Osteoblast (primary cell): ENCODE data around the gene NLGN1. TPM values are rescaled to one million over a fixed set of nuclear protein-coding genes. Genes with fewer than 3 reads are reported as not detected.

Source experiments
- DNase-seq: peaks from one replicate; pipeline ENCODE4 v3.0.0; 2011; ENCODE audit warnings: low spot score, mixed read lengths; ENCODE audit not compliant: insufficient read length; ENCODE audit errors: missing footprints
- H2AFZ ChIP-seq: 2 replicates; pipeline ENCODE4 v1.6.0; 2011; ENCODE audit warnings: mild to moderate bottlenecking, low read length
- H3K27ac ChIP-seq: 2 replicates; pipeline ENCODE4 v1.5.1; 2011; ENCODE audit warnings: mild to moderate bottlenecking, low read depth, low read length, moderate library complexity
- H3K27me3 ChIP-seq: 2 replicates; pipeline ENCODE4 v1.6.0; 2012; ENCODE audit warnings: mild to moderate bottlenecking, control low read depth, inconsistent platforms, low read length, moderate library complexity; ENCODE audit not compliant: insufficient read depth
- H3K36me3 ChIP-seq: 2 replicates; pipeline ENCODE4 v1.5.1; 2011; ENCODE audit warnings: mild to moderate bottlenecking, low read length, control low read depth, moderate library complexity; ENCODE audit not compliant: insufficient read depth
- H3K4me1 ChIP-seq: 2 replicates; pipeline ENCODE4 v1.5.1; 2011; ENCODE audit warnings: mild to moderate bottlenecking, low read length, control low read depth, moderate library complexity; ENCODE audit not compliant: insufficient read depth
- H3K4me2 ChIP-seq: 2 replicates; pipeline ENCODE4 v1.6.0; 2011; ENCODE audit warnings: mild to moderate bottlenecking, low read length; ENCODE audit not compliant: insufficient read depth
- H3K4me3 ChIP-seq: fragments of 200-600 bp; sonication (generic); 3 replicates; pipeline ENCODE4 v1.5.1; 2012; ENCODE audit warnings: mild to moderate bottlenecking, low read length, inconsistent platforms; ENCODE audit not compliant: insufficient read depth
- H3K79me2 ChIP-seq: 2 replicates; pipeline ENCODE4 v1.6.0; 2012; ENCODE audit warnings: mild to moderate bottlenecking, low read length, control low read depth, inconsistent platforms; ENCODE audit not compliant: insufficient read depth
- H3K9me3 ChIP-seq: 2 replicates; pipeline ENCODE4 v1.5.1; 2011; ENCODE audit warnings: low read depth, low read length, control low read depth
- H4K20me1 ChIP-seq: 2 replicates; pipeline ENCODE4 v1.6.0; 2012; ENCODE audit warnings: mild to moderate bottlenecking, low read length, control low read depth; ENCODE audit not compliant: insufficient read depth
- total RNA-seq: library from RNA; depleted of rRNA; stranded (reverse); fragments of >200 nt; gene quantifications from 2 replicates; pipeline ENCODE4 v1.2.3, GENCODE V29; 2012
- TF ChIP-seq, protein P1 (sequence below): IDR thresholded peaks from 2 replicates; pipeline ENCODE4 v1.5.1; 2011; ENCODE audit warnings: mild to moderate bottlenecking, low read depth, low read length, moderate library complexity; ENCODE audit errors: extremely low read depth

Gene NLGN1
- total RNA-seq, 1 donor: 9.0 TPM

DNA sequence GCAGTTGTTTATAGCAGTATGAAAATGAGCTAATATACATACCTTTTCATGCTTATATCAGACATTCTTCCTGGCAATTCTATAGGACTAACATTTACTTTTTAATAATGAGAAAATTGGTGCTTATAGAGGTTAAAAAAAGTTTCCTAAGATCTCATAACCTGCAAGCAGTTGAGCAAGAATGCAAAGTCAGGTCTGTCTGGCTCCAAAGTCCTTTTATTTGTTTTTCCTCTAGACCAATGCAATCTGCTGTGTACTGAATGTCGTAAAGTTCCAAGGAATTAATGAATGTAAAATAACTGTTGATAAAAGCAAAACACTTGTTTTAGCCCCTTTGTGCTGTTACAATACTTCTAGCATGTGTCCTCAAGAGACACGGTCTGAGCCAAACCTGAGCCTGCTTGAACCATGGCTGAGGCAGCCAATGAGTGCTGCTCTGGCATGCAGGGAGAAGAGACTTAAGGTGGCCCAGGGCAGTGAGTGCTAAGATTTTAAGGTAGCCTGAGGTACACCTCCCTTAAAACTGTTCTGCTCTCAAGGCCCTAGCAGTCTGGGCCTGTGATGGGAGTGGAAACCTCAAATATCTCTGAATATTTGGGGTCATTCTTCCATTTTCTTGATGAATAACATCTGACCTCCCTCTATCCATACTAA, 906.5 kb downstream of the NLGN1 start:
- Histone ChIP-seq H3K4me2 (no peak overlapping the region), H3K4me1 (no peaks in the 10 kb centered on the region), H3K9me3 (no peaks in the 10 kb centered on the region), H4K20me1 (no peaks in the 10 kb centered on the region), H3K27ac (no peak overlapping the region), H3K79me2 (no peaks in the 10 kb centered on the region), H3K4me3 (no peak overlapping the region), H3K36me3 (no peaks in the 10 kb centered on the region), H2AFZ (no peak overlapping the region), H3K27me3 (no peaks in the 10 kb centered on the region)
- no peak for DNase-seq
- TF ChIP-seq, protein P1, sequence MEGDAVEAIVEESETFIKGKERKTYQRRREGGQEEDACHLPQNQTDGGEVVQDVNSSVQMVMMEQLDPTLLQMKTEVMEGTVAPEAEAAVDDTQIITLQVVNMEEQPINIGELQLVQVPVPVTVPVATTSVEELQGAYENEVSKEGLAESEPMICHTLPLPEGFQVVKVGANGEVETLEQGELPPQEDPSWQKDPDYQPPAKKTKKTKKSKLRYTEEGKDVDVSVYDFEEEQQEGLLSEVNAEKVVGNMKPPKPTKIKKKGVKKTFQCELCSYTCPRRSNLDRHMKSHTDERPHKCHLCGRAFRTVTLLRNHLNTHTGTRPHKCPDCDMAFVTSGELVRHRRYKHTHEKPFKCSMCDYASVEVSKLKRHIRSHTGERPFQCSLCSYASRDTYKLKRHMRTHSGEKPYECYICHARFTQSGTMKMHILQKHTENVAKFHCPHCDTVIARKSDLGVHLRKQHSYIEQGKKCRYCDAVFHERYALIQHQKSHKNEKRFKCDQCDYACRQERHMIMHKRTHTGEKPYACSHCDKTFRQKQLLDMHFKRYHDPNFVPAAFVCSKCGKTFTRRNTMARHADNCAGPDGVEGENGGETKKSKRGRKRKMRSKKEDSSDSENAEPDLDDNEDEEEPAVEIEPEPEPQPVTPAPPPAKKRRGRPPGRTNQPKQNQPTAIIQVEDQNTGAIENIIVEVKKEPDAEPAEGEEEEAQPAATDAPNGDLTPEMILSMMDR: no peak

GRCh38 chr3:174308736-174309135, 911.2 kb downstream of the NLGN1 start:
- no peak overlapping the region for H3K4me2 ChIP-seq
- H3K4me1 ChIP-seq: no peaks in the 10 kb centered on the region
- H3K27ac ChIP-seq: no peak overlapping the region
- TF ChIP-seq, protein P1: no peak
- H3K9me3 ChIP-seq: no peaks in the 10 kb centered on the region
- no peaks in the 10 kb centered on the region for H3K27me3 ChIP-seq
- H4K20me1 ChIP-seq: no peaks in the 10 kb centered on the region
- H2AFZ ChIP-seq: no peak overlapping the region
- H3K79me2 ChIP-seq: no peaks in the 10 kb centered on the region
- no peaks in the 10 kb centered on the region for H3K36me3 ChIP-seq
- H3K4me3 ChIP-seq: no peak overlapping the region
- no peak for DNase-seq

DNA sequence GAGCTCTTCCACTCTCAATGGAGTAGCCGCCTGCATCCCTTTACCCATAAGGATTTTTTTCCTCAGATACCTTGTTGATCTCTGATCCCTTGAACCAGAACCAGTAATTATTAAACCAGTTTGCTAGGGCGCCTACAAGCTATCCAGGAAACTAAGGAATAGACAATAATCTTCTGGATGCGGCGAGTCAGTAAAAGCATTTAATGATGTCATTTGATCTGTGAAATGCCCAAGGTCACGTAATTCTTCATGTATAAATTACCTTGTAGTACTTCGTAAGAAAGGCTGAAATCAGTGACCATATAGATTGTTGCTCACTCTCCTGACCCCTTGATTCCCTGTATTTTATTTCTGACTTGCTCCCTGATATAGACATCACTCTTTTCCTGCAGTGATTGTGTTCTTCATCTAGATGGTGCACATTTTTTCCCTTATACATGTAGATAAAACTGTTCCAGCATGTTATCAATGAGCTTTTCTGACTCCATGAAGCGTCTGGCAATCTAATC, 913.0 kb downstream of the NLGN1 start:
- TF ChIP-seq, protein P1: no peak
- H2AFZ ChIP-seq: no peak overlapping the region
- no peaks in the 10 kb centered on the region for H3K9me3 ChIP-seq
- H3K4me3 ChIP-seq: no peak overlapping the region
- no peak overlapping the region for H3K27ac ChIP-seq
- H4K20me1 ChIP-seq: no peaks in the 10 kb centered on the region
- H3K4me2 ChIP-seq: no peak overlapping the region
- H3K27me3 ChIP-seq: no peaks in the 10 kb centered on the region
- H3K4me1 ChIP-seq: no peaks in the 10 kb centered on the region
- H3K36me3 ChIP-seq: no peaks in the 10 kb centered on the region
- no peaks in the 10 kb centered on the region for H3K79me2 ChIP-seq
- no peak for DNase-seq

GRCh38 chr3:174315225-174315624, 917.7 kb downstream of the NLGN1 start:
- Histone ChIP-seq H3K79me2 (no peaks in the 10 kb centered on the region), H3K9me3 (no peaks in the 10 kb centered on the region), H3K4me1 (peaks cover 3% of the 10 kb centered on the region), H3K4me3 (no peak overlapping the region), H3K4me2 (no peak overlapping the region), H2AFZ (no peak overlapping the region), H4K20me1 (no peaks in the 10 kb centered on the region), H3K36me3 (no peaks in the 10 kb centered on the region), H3K27me3 (no peaks in the 10 kb centered on the region), H3K27ac (no peak overlapping the region)
- no peak for DNase-seq
- TF ChIP-seq, protein P1: no peak
